GM13977 (cell line): ENCODE measurements around the gene NR1H4.

ENCODE experiments used
- DNase-seq: peaks from one replicate; pipeline ENCODE4 v3.0.0; 2012; ENCODE audit warnings: low spot score
- CTCF ChIP-seq: IDR thresholded peaks from 2 replicates; pipeline ENCODE4 v1.5.1; 2012; ENCODE audit warnings: mild to moderate bottlenecking, control low read depth; ENCODE audit not compliant: insufficient read depth; ENCODE audit errors: extremely low read depth, missing control alignments
- in situ Hi-C: fragments of 300-500 bp; cut with MboI; formaldehyde crosslinking; loops from one replicate; pipeline ENCODE4 v1.12.0; 2022; ENCODE audit warnings: low sequenced_read_pairs, low pct_unique_long_range_greater_than_20kb, mixed read lengths, inconsistent platforms; ENCODE audit not compliant: unreplicated experiment

The NR1H4 gene

GRCh38 chr12:100448656-100449055 lies 25.0 kb upstream of the NR1H4 start:
- no peak for DNase-seq
- TF ChIP-seq CTCF: no peak
- in situ Hi-C loops: no loop called here

GRCh38 chr12:100450735-100451134 lies 22.9 kb upstream of the NR1H4 start:
- in situ Hi-C loops: no loop called here
- no peak for DNase-seq
- TF ChIP-seq CTCF: no peak

- in situ Hi-C loops: no loop called here
- DNase-seq: no peak
- TF ChIP-seq CTCF: no peak
Observed at GRCh38 chr12:100453951-100454350, 19.7 kb upstream of the NR1H4 start.

- no peak for TF ChIP-seq CTCF
- in situ Hi-C loops: no loop called here
- no peak for DNase-seq
Observed at GRCh38 chr12:100455896-100456295, 17.8 kb upstream of the NR1H4 start.

GRCh38 chr12:100458191-100458590 lies 15.5 kb upstream of the NR1H4 start:
- no peak for DNase-seq
- TF ChIP-seq CTCF: no peak
- in situ Hi-C loops: no loop called here

- in situ Hi-C loops: no loop called here
- no peak for TF ChIP-seq CTCF
- DNase-seq: no peak
Observed at GRCh38 chr12:100460702-100461101, 13.0 kb upstream of the NR1H4 start.
